HG03066 (cell line): ENCODE data around the gene GGA3.
"Not testable (repeated sequence)": the region's sequence is repeated elsewhere in the genome, so short reads cannot be mapped to it uniquely, and the experiment has no call there.

ENCODE experiments used
- ATAC-seq: cut with Tn5 transposase; IDR thresholded peaks from one replicate; pipeline ENCODE4 v1.9.1; 2021; ENCODE audit warnings: low read depth; ENCODE audit not compliant: unreplicated experiment

Gene GGA3

GRCh38 chr17:75273977-75274708 is 12.7 kb upstream of the GGA3 start:
- ATAC-seq = no peak

GRCh38 chr17:75272848-75273184 is 11.4 kb upstream of the GGA3 start:
- no peak for ATAC-seq

- ATAC-seq = no peak
Measured at GRCh38 chr17:75271955-75272847, 10.8 kb upstream of the GGA3 start.

GRCh38 chr17:75271233-75271954 is 10.0 kb upstream of the GGA3 start:
- peak; percentile 59 for ATAC-seq

GRCh38 chr17:75270966-75271232 is 9.5 kb upstream of the GGA3 start, which contains the start of gene MIF4GD:
MIF4GD (minus strand) TSS chr17:75271231; CDS start chr17:75270195, 1,036 bp downstream.
- no peak for ATAC-seq

GRCh38 chr17:75270218-75270965 is 9.0 kb upstream of the GGA3 start:
- ATAC-seq = peak; percentile 51

GRCh38 chr17:75269844-75270217 is 8.4 kb upstream of the GGA3 start:
- no peak for ATAC-seq

GRCh38 chr17:75267411-75268232 is 6.2 kb upstream of the GGA3 start:
- ATAC-seq = no peak

GRCh38 chr17:75267153-75267410 is 5.7 kb upstream of the GGA3 start:
- ATAC-seq = no peak

GRCh38 chr17:75266316-75267152 is 5.1 kb upstream of the GGA3 start:
- no peak for ATAC-seq

- ATAC-seq = no peak
Measured at GRCh38 chr17:75265614-75266315, 4.4 kb upstream of the GGA3 start.

GRCh38 chr17:75263055-75263454 is 1.6 kb upstream of the GGA3 start:
- ATAC-seq = no peak

GRCh38 chr17:75262112-75262606 is 753 bp upstream of the GGA3 start:
- no peak for ATAC-seq

GRCh38 chr17:75260641-75261335 is 618 bp downstream of the GGA3 start:
- peak; percentile 15 for ATAC-seq

GRCh38 chr17:75257228-75257627 is 4.2 kb downstream of the GGA3 start:
- ATAC-seq = not testable (repeated sequence)

GRCh38 chr17:75255954-75256698 is 5.3 kb downstream of the GGA3 start:
- not testable (repeated sequence) for ATAC-seq
